ENCODE data around the gene FABP3. TPM values are rescaled to one million over a fixed set of nuclear protein-coding genes. Genes with fewer than 3 reads are reported as not detected.

FABP3 gene
- total and polyA plus RNA-seq, 2 donors (not counting 3 experiments of a cell fraction or from before 2014, with no cell fraction given), result 0.84 to 2.6 TPM

DNA sequence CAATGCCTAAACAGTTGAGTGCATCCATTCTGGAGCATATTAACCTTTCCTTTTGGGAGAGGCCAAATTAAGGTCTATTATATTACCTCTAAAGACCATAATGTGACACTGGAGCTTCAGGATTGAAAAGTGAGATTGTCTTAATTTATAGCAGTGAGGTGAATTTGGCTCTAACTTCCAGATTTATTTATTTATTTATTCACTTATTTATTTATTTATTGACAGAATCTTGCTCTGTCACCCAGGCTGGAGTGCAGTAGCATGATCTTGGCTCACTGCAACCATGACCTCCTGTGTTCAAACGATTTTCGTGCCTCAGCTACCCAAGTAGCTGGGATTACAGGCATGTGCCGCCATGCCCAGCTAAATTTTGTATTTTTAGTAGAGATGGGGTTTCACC lies 57.0 kb downstream of the FABP3 start:
- DNase-seq (ENCODE audit: low read depth, low spot score), result no peak
- Histone ChIP-seq H3K4me2 (ENCODE audit: insufficient read depth, low read length) (no peak overlapping the region), H3K36me3 (ENCODE audit: control insufficient read depth in 2 of 2, extremely low read depth in 1 of 2, insufficient read depth in 2 of 2, low read length in 2 of 2) (peaks cover 2 to 10% of the 10 kb centered on the region in 2 experiments), H3K27ac (ENCODE audit: insufficient read depth, low read depth, low read length) (no peak overlapping the region), H2AFZ (ENCODE audit: low read depth, low read length) (no peak overlapping the region), H3K9me3 (replicated peaks; ENCODE audit: control insufficient read depth, insufficient read depth, low read length) (no peaks in the 10 kb centered on the region), H3K79me2 (ENCODE audit: control insufficient read depth, insufficient read depth, low read length) (no peaks in the 10 kb centered on the region), H4K20me1 (replicated peaks; ENCODE audit: control insufficient read depth, extremely low read depth, insufficient read depth, low read length) (no peaks in the 10 kb centered on the region), H3K4me3 (replicated peaks in 1 of 3; ENCODE audit: insufficient read depth in 1 of 3, low read depth in 1 of 3, low read length in 3 of 3) (no peak overlapping the region), H3K4me1 (ENCODE audit: control insufficient read depth, extremely low read depth, insufficient read depth, low read length) (no peaks in the 10 kb centered on the region), H3K27me3 (ENCODE audit: control insufficient read depth in 2 of 2, insufficient read depth in 2 of 2, low read length in 2 of 2) (no peaks in the 10 kb centered on the region), H3K9ac (replicated peaks; ENCODE audit: extremely low read depth, insufficient read depth, low read length) (no peak overlapping the region), H3K9me1 (replicated peaks; ENCODE audit: control insufficient read depth, extremely low read depth, insufficient read depth, low read length) (no peaks in the 10 kb centered on the region)
- BruUV-seq (replicated peaks), result no TSS peak
- FAIRE-seq, result no peak
- TF ChIP-seq FOS (IDR thresholded peaks at IDR 0.05; ENCODE audit: borderline replicate concordance, insufficient read depth, low read length) (no peak), GATA2 (IDR thresholded peaks at IDR 0.05; ENCODE audit: insufficient read depth, insufficient read length, low read depth, low read length) (no peak), EZH2 (IDR thresholded peaks at IDR 0.05; ENCODE audit: borderline replicate concordance, low read depth, low read length, severe bottlenecking) (no peak), JUN (IDR thresholded peaks at IDR 0.05; ENCODE audit: borderline replicate concordance, insufficient read depth, insufficient read length, low read depth) (no peak), MYC (IDR thresholded peaks at IDR 0.05; ENCODE audit: low read depth, low read length) (no peak), MAX (IDR thresholded peaks at IDR 0.05; ENCODE audit: insufficient read depth, insufficient read length) (no peak), POLR2A (IDR thresholded peaks at IDR 0.05; ENCODE audit: low read depth, low read length) (no peak), POLR2AphosphoS5 (IDR thresholded peaks at IDR 0.05; ENCODE audit: insufficient read depth, low read depth, low read length) (no peak)
- TF ChIP-seq, protein P1, sequence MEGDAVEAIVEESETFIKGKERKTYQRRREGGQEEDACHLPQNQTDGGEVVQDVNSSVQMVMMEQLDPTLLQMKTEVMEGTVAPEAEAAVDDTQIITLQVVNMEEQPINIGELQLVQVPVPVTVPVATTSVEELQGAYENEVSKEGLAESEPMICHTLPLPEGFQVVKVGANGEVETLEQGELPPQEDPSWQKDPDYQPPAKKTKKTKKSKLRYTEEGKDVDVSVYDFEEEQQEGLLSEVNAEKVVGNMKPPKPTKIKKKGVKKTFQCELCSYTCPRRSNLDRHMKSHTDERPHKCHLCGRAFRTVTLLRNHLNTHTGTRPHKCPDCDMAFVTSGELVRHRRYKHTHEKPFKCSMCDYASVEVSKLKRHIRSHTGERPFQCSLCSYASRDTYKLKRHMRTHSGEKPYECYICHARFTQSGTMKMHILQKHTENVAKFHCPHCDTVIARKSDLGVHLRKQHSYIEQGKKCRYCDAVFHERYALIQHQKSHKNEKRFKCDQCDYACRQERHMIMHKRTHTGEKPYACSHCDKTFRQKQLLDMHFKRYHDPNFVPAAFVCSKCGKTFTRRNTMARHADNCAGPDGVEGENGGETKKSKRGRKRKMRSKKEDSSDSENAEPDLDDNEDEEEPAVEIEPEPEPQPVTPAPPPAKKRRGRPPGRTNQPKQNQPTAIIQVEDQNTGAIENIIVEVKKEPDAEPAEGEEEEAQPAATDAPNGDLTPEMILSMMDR (IDR thresholded peaks at IDR 0.05; ENCODE audit: extremely low read depth in 1 of 2, insufficient read depth in 1 of 2, low read depth in 1 of 2, low read length in 2 of 2), result no peak
- ChIA-PET CTCF (interaction anchor here (0.8 to 1.4 kb wide), 2 partner anchors 12 to 130 kb away, joined by 3 read pairs; no protein-coding TSS in a partner anchor), POLR2A (no interaction called here)
- intact Hi-C loops (cut with micrococcal nuclease) (no loop called here), dilution Hi-C loops (cut with MboI; ENCODE audit: extremely low pct_ligation_motif_present, low sequenced_read_pairs) (no loop called here)

Other genes starting within 250 kb of the FABP3 start
- gene NKAIN1, start 133.2 kb downstream of the FABP3 start, total RNA-seq, result 0.23 and 0.40 TPM in 2 replicates
- gene NKAIN1, start 133.2 kb downstream of the FABP3 start, polyA plus RNA-seq, result 0.29 and 0.60 TPM in 2 replicates
- 78.1 and 85.3 TPM in 2 replicates for gene SNRNP40, start 76.3 kb downstream of the FABP3 start, total RNA-seq
- gene SNRNP40, start 76.3 kb downstream of the FABP3 start, polyA plus RNA-seq, result 57.8 and 66.3 TPM in 2 replicates
- gene ZCCHC17, start 76.0 kb downstream of the FABP3 start, total RNA-seq, result 40.4 and 41.4 TPM in 2 replicates
- 31.6 and 32.0 TPM in 2 replicates for gene ZCCHC17, start 76.0 kb downstream of the FABP3 start, polyA plus RNA-seq
- 19.4 and 21.4 TPM in 2 replicates for gene SERINC2, start 40.1 kb upstream of the FABP3 start, total RNA-seq
- 34.6 and 48.6 TPM in 2 replicates for gene SERINC2, start 40.1 kb upstream of the FABP3 start, polyA plus RNA-seq
- 298 and 312 TPM in 2 replicates for gene TINAGL1, start 203.4 kb upstream of the FABP3 start, total RNA-seq
- 477 and 555 TPM in 2 replicates for gene TINAGL1, start 203.4 kb upstream of the FABP3 start, polyA plus RNA-seq
- gene HCRTR1, start 244.6 kb upstream of the FABP3 start, total RNA-seq, result 0.93 and 1.4 TPM in 2 replicates
- 1.3 and 1.5 TPM in 2 replicates for gene HCRTR1, start 244.6 kb upstream of the FABP3 start, polyA plus RNA-seq